Osteoblast (primary cell): ENCODE data around the gene KRTAP10-4. TPM values are rescaled to one million over a fixed set of nuclear protein-coding genes. Genes with fewer than 3 reads are reported as not detected.
"Not testable (repeated sequence)": the region's sequence is repeated elsewhere in the genome, so short reads cannot be mapped to it uniquely, and the experiment has no call there.

Experiments used
- DNase-seq: peaks from one replicate; pipeline ENCODE4 v3.0.0; 2011; ENCODE audit warnings: low spot score, mixed read lengths; ENCODE audit not compliant: insufficient read length; ENCODE audit errors: missing footprints
- H2AFZ ChIP-seq: 2 replicates; pipeline ENCODE4 v1.6.0; 2011; ENCODE audit warnings: mild to moderate bottlenecking, low read length
- H3K27ac ChIP-seq: 2 replicates; pipeline ENCODE4 v1.5.1; 2011; ENCODE audit warnings: mild to moderate bottlenecking, low read depth, low read length, moderate library complexity
- H3K27me3 ChIP-seq: 2 replicates; pipeline ENCODE4 v1.6.0; 2012; ENCODE audit warnings: mild to moderate bottlenecking, control low read depth, inconsistent platforms, low read length, moderate library complexity; ENCODE audit not compliant: insufficient read depth
- H3K36me3 ChIP-seq: 2 replicates; pipeline ENCODE4 v1.5.1; 2011; ENCODE audit warnings: mild to moderate bottlenecking, low read length, control low read depth, moderate library complexity; ENCODE audit not compliant: insufficient read depth
- H3K4me1 ChIP-seq: 2 replicates; pipeline ENCODE4 v1.5.1; 2011; ENCODE audit warnings: mild to moderate bottlenecking, low read length, control low read depth, moderate library complexity; ENCODE audit not compliant: insufficient read depth
- H3K4me2 ChIP-seq: 2 replicates; pipeline ENCODE4 v1.6.0; 2011; ENCODE audit warnings: mild to moderate bottlenecking, low read length; ENCODE audit not compliant: insufficient read depth
- H3K4me3 ChIP-seq: fragments of 200-600 bp; sonication (generic); 3 replicates; pipeline ENCODE4 v1.5.1; 2012; ENCODE audit warnings: mild to moderate bottlenecking, low read length, inconsistent platforms; ENCODE audit not compliant: insufficient read depth
- H3K79me2 ChIP-seq: 2 replicates; pipeline ENCODE4 v1.6.0; 2012; ENCODE audit warnings: mild to moderate bottlenecking, low read length, control low read depth, inconsistent platforms; ENCODE audit not compliant: insufficient read depth
- H3K9me3 ChIP-seq: 2 replicates; pipeline ENCODE4 v1.5.1; 2011; ENCODE audit warnings: low read depth, low read length, control low read depth
- H4K20me1 ChIP-seq: 2 replicates; pipeline ENCODE4 v1.6.0; 2012; ENCODE audit warnings: mild to moderate bottlenecking, low read length, control low read depth; ENCODE audit not compliant: insufficient read depth
- total RNA-seq: library from RNA; depleted of rRNA; stranded (reverse); fragments of >200 nt; gene quantifications from 2 replicates; pipeline ENCODE4 v1.2.3, GENCODE V29; 2012
- TF ChIP-seq, protein P1 (sequence below): IDR thresholded peaks from 2 replicates; pipeline ENCODE4 v1.5.1; 2011; ENCODE audit warnings: mild to moderate bottlenecking, low read depth, low read length, moderate library complexity; ENCODE audit errors: extremely low read depth

KRTAP10-4 gene
- total RNA-seq, 1 donor = not detected

DNA sequence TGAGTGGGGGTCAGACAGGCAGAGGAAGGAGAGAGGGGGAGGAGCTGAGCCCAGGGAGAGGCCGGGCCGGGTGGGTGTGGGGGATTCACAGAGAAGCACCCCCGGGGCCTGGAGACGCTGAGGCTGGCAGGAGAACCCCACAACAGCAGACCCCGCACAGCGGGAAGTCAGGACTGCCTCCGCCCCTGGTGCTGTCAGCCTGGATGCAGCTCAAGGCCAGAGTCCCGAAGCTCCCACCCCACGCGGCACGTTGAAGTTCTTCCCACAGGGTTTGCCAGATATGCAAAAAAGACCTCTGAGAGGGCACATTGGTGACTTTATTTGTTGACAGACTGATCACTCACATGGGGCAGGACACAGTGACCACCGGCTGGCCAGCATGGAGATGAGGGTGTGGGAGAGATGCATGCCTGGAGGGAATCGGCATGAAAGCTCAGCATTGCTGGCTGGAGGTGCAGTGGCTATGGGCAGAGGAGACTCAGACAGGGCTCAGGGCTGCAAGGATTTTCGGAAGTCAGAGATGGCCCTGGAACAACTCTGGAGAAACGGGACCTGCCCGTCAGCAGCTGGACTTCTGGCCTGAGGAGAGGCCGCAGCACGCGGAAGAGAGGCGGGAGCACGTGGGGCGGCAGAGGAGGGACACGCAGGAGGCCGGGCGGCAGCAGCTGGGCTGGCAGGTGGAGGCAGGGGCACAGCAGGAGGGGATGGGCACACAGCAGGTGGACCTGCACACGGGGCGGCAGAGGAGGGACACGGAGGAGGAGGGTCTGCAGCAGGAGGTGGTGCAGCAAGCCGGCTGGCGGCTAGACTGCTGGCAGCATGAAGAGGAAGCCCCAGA lies 15.8 kb upstream of the KRTAP10-4 start:
- no peaks in the 10 kb centered on the region for H3K36me3 ChIP-seq
- no peak overlapping the region for H3K4me2 ChIP-seq
- H3K79me2 ChIP-seq = no peaks in the 10 kb centered on the region
- H2AFZ ChIP-seq = no peak overlapping the region
- no peak overlapping the region for H3K4me3 ChIP-seq
- TF ChIP-seq, protein P1, sequence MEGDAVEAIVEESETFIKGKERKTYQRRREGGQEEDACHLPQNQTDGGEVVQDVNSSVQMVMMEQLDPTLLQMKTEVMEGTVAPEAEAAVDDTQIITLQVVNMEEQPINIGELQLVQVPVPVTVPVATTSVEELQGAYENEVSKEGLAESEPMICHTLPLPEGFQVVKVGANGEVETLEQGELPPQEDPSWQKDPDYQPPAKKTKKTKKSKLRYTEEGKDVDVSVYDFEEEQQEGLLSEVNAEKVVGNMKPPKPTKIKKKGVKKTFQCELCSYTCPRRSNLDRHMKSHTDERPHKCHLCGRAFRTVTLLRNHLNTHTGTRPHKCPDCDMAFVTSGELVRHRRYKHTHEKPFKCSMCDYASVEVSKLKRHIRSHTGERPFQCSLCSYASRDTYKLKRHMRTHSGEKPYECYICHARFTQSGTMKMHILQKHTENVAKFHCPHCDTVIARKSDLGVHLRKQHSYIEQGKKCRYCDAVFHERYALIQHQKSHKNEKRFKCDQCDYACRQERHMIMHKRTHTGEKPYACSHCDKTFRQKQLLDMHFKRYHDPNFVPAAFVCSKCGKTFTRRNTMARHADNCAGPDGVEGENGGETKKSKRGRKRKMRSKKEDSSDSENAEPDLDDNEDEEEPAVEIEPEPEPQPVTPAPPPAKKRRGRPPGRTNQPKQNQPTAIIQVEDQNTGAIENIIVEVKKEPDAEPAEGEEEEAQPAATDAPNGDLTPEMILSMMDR = no peak
- DNase-seq = no peak
- no peak overlapping the region for H3K27ac ChIP-seq
- H3K4me1 ChIP-seq = no peaks in the 10 kb centered on the region
- no peaks in the 10 kb centered on the region for H3K9me3 ChIP-seq
- peaks cover 9% of the 10 kb centered on the region for H3K27me3 ChIP-seq
- H4K20me1 ChIP-seq = no peaks in the 10 kb centered on the region

DNA sequence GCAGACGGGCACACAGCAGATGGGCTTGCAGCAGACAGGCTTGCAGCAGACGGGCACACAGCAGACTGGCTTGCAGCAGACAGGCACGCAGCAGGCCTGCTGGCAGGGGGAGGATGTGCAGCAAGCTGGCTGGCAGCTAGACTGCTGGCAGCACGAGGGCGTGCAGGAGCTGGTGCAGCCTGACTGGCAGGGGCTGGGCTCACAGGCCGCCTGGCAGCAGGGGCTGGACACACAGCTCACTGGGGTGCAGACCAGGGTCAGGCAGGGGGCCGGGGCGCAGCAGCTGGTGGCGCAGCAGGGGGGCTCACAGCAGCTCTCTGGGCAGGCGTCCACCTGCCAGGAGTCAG lies 15.2 kb upstream of the KRTAP10-4 start:
- not testable (repeated sequence) for H3K4me1 ChIP-seq, H3K79me2 ChIP-seq, DNase-seq, H3K36me3 ChIP-seq, H2AFZ ChIP-seq, H4K20me1 ChIP-seq, H3K27me3 ChIP-seq, H3K27ac ChIP-seq, H3K9me3 ChIP-seq, H3K4me2 ChIP-seq, H3K4me3 ChIP-seq

GRCh38 chr21:44558695-44559094 lies 14.8 kb upstream of the KRTAP10-4 start, which contains the start of gene KRTAP10-3:
Gene KRTAP10-3 (minus strand): TSS chr21:44558795. CDS start chr21:44558715, 80 bp downstream.
- H3K9me3 ChIP-seq = no peaks in the 10 kb centered on the region
- no peak for DNase-seq
- no peak within 1 kb of the TSS for H3K4me3 ChIP-seq
- no peaks in the 10 kb centered on the region for H4K20me1 ChIP-seq
- H2AFZ ChIP-seq = no peak within 1 kb of the TSS
- no peak within 1 kb of the TSS for H3K27ac ChIP-seq
- H3K36me3 ChIP-seq = no peaks in the 10 kb centered on the region
- H3K79me2 ChIP-seq = no peaks in the 10 kb centered on the region
- H3K27me3 ChIP-seq = peaks cover 9% of the 10 kb centered on the region
- H3K4me1 ChIP-seq = no peaks in the 10 kb centered on the region
- TF ChIP-seq, protein P1 = no peak
- H3K4me2 ChIP-seq = no peak within 1 kb of the TSS

DNA sequence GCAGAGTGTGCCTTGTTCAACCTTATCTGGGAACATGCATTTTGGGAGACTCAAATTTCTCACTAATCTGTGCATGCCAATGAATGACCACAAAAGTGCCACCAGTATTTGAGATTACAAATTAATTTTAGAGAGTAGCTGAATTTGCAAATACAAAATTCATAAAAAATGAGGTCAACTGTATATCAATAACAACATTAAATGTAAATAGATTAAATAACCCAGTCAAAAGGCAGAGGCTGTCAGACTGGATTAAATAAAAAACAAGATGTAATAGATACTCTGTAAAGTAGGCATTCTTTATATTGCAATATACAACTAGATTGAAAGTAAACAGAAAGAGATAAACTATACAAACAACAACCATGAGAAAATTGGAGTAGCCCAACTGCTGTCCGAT lies 9.4 kb upstream of the KRTAP10-4 start:
- TF ChIP-seq, protein P1 = no peak

More for the DNA sequence above, 9.4 kb upstream of the KRTAP10-4 start:
- Histone ChIP-seq H3K79me2 (no peaks in the 10 kb centered on the region), H2AFZ (no peak overlapping the region), H3K4me3 (no peak overlapping the region), H3K4me1 (no peaks in the 10 kb centered on the region), H3K4me2 (no peak overlapping the region), H3K36me3 (no peaks in the 10 kb centered on the region), H3K9me3 (no peaks in the 10 kb centered on the region), H3K27ac (no peak overlapping the region), H3K27me3 (no peaks in the 10 kb centered on the region), H4K20me1 (no peaks in the 10 kb centered on the region)
- no peak for DNase-seq
